Measurements from ENCODE around the gene SPINK7.
"Not testable (repeated sequence)": the region's sequence is repeated elsewhere in the genome, so short reads cannot be mapped to it uniquely, and the experiment has no call there.

The SPINK7 gene
- 0 to 0.55 (median 0) reads per million in 17 experiments for total RNA-seq

DNA sequence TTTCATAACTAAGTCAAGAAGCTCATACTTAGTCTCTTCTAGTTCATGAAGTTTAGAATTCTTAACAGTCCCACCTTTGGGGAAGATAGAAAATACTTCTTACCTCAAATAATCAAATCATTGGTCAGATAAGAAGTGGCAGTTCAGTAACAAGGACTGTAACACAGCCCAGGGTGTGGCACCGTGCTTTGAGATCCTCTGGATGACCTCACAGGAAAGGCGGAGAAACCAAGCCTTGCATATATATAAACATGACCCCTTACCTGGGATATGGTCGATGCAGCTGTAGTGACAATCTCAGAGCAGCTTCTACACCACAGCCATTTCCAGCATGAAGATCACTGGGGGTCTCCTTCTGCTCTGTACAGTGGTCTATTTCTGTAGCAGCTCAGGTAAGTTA is at the start of gene SPINK7:
TSS of gene SPINK7 (plus strand) at position 271 of the 400 bp plus-strand sequence. CDS start at position 332, 61 bp downstream.
- no peak for DNase-seq

DNA sequence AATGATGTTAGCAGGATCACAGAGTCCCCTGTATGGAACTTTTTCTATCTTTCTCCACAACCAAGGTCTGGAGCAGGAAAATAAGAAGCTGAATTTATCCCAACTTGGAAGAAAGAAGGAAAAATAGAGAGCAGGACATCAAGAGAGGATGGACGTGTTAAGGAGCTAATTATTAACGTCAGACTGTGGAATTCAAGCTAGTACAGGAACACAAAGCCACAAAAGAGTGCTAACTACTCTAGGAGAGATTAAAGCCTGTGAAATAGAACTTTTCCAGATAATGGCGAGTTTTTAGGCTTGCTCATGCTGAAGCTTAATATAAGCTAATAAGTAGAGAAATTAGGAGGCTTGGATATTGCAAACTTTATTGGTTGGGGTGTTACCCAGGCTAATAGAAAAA is 44.3 kb upstream of the SPINK7 start:
- no peak for DNase-seq

DNA sequence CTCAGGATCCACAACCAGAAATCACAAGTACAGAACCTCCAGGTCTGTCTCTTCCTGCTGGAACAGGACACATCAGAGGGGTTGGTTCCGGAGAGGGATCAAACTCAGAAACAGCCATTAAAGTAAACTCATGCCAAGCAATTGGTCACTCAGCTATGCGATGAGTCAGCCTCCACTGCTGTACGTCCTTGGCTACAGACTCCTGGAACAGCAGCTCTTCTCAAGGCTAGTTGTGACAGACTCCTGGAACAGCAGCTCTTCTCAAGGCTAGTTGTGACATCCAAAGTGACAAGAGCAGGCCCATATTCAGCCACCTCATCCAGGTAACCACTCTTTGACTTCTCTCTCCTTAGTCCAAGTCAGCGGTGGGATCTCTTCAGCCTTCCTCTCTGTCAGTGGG is 43.7 kb upstream of the SPINK7 start, which contains the start of gene SPINK13:
TSS of gene SPINK13 (plus strand) at position 229 of the 400 bp plus-strand sequence. CDS start 1,279 bp downstream, outside the sequence.
- DNase-seq = no peak

DNA sequence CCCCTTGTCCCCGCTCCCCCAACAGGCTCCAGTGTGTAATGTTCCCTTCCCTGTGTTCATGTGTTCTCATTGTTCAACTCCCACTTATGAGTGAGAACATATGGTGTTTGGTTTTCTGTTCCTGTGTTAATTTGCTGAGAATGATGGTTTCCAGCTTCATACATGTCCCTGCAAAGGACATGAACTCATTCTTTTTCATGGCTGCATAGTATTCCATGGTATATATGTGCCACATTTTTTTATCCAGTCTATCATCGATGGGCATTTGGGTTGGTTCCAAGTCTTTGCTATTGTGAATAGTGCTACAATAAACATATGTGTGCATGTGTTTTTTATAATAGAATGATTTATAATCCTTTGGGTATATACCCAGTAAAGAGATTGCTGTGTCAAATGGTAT is 37.1 kb upstream of the SPINK7 start:
- not testable (repeated sequence) for DNase-seq

DNA sequence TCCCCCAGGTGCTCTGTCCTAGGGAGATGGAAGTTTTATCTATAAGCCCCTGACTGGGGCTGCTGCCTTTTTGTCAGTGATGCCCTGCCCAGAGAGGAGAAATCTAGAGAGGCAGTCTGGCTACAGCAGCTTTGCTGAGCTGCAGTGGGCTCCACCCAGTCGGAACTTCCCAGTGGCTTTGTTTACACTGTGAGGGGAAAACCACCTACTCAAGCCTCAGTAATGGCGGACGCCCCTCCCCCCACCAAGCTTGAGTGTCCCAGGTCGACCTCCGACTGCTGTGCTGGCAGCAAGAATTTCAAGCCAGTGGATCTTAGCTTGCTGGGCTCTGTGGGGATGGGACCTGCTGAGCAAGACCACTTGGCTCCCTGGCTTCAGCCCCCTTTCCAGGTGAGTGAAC is 31.3 kb upstream of the SPINK7 start:
- not testable (repeated sequence) for DNase-seq

DNA sequence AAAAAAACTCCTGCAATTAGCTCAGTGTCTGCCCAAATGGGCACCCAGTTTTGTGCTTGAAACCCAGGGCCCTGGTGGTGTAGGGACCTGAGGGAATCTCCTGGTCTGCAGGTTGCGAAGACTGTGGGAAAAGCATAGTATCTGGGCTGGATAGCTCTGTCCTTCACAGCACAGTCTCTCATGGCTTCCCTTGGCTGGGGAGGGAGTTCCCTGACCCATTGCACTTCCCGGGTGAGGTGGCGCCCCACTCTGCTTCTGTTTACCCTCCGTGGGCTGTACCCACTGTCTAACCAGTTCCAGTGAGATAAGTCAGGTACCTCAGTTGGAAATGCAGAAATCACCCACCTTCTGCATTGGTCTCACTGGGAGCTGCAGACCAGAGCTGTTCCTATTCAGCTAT is 30.9 kb upstream of the SPINK7 start:
- DNase-seq = not testable (repeated sequence)

DNA sequence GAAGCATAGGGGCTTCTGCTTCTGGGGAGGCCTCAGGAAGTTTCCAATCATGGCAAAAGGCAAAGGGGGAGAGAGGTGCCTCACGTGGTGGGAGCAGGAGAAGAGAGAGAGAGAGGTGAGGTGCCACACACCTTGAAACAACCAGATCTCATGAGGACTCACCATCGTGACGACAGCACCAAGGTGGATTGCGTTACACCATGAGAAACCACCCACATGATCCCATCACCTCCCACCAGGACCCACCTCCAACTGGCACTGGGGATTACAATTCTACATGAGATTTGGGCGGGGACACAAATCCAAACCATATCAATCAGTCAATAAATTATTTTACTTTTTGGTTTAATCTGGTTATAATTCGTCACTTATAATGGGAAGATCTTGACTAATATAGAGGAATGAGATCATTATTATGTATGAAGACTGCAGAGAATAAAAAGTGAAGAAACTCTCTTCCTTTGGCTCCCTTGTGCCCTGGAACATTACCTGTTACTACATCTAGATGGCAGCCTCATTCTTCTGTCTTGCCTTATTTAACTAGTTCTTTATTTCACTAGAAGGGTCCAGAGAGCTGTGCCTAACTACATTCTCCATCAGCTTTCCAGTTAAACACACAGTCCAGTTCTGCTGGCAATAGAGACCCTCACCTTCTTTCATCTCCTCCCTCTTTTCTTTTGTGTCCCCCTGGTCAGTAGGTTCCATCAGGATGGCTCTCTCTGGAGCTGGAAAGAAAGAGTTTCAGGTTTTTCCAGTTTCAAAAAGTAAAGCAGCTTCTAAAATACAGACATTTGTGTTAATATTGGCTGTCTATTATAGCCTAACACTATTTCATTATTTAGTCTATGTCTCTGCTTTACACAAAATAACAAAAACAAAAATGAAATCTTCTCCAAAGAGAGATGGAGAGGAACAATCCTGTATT is 21.7 kb upstream of the SPINK7 start:
- peak; percentile 4 to 53 (median 32) for DNase-seq

DNA sequence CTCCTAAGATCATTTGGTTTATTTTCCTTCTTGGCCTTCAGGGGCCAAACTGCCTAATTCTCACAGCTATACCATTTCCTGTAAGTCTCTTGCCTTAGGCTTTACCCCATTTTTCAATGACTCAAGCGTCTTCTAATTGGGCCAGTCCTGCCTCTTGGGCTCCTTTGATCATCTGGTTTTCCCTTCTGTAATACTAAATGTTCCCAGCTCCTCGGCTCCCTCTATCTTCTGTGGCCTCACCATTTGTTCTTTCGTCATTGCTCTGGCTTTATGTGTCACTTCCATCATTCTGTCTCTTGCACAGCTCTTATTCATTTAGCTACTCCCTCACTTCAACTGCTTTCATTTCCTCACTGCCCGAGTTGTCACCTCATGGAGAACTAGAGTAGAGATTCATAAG is 14.5 kb upstream of the SPINK7 start:
- no peak for DNase-seq

DNA sequence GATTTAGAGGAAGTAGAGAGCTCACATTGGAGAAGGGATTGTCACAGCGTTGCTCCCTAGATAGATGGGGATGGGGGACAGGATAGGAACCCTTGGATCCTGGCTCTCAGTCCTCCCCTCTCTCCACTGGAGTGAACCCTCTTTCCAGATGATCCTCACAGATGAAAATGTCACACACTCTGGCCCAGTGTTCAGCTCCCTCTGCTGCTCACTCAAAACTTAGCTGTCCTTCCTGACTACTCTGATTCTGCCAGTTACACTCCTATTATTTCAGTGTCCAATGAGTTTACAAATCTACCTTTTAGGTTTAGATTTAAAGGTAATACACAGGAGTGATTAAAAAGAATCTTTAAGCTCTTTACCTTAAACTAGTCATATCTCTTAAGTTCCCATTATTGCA is 5.8 kb upstream of the SPINK7 start:
- no peak for DNase-seq

DNA sequence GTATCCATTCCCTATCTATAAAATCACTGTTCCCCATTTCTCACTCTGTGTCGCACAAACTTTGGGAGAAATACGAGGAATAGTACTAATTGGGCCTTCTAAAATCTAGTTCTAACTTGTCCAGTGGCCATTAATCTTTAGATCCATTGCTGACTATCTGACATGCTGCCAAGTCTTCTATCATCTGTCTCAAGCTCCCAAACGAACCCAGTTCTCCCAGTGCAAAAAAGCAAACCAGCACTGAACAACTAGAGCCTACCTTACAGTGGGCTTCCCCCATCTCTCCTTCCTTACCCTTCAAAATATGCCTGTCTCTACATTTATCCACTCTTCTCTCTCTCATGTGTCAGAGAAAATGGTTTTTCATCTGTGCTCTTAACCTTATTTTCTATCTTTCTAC is 3.2 kb upstream of the SPINK7 start:
- DNase-seq = no peak

DNA sequence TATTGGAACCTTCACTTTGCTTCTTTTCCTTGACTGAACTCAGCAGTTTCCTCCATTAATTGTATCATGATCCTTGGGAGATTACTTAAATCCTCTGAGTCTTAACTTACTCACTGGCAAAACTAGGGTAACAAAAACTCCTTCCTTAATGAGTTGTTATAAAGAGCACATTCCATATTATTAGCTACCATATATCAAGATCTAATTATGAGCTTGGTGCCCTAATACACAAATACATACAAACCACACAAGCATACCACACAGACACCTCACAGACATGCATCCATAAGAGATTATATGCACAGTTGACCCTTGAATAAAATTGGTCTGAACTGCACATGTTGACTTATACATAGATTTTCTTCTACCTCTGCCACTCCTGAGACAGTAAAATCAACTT is 2.5 kb upstream of the SPINK7 start:
- DNase-seq = no peak

DNA sequence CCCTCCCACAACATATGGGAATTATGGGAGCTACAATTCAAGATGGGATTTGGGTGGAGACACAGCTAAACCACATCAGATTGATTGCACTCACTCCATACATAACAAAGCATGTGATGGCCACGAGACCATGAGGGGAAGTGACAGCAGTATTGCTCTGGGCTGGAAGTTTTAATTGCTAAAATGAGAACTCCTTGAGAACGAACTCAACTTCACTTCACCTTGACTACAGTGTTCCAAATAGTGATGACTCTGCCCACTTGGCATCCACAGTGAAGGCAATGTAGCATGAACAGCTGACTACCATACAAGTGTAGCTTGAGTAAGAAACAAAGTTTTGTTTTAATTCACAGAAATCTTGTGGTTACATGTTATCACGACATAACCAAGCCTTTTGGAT is 739 bp upstream of the SPINK7 start:
- peak in 3 of 4 experiments; percentile 3 to 28 (median 22) for DNase-seq

DNA sequence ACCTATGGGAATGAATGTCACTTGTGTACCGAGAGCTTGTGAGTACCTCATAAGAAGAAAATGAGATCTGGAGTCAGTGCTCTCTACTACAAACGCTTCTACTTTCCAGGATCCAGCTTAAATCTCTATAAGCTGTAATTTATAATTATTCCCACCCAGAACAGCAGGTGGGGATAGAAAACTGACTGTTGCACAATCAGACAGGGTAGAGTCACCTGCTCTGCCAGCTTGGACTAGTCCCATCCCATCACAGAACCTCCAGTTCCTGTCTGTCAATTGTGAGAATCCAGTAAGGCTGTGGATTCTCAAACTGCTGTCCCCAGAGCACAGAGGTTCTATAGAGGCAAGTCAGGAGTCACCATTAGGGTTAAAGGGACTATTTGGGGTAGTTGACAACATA is 2.0 kb downstream of the SPINK7 start:
- DNase-seq = no peak

DNA sequence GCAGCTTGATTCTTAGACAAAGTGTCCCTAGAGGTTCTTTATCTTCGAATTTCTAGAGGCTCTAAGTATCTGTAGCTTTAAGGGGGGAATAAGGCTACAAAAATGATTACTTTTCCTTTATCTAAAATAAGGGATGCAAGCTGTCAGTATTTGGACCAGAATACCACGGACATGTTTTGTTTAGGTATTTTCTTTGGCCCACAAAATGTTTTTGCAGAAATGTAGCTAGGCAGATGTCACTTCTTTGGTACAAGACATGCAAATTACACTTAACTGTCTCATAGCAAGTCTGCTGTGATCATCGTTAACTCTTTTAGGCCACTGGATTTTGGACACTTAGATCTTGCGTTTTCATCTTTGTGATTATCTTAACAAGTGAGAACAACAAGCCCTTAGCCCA is 2.5 kb downstream of the SPINK7 start:
- no peak for DNase-seq

DNA sequence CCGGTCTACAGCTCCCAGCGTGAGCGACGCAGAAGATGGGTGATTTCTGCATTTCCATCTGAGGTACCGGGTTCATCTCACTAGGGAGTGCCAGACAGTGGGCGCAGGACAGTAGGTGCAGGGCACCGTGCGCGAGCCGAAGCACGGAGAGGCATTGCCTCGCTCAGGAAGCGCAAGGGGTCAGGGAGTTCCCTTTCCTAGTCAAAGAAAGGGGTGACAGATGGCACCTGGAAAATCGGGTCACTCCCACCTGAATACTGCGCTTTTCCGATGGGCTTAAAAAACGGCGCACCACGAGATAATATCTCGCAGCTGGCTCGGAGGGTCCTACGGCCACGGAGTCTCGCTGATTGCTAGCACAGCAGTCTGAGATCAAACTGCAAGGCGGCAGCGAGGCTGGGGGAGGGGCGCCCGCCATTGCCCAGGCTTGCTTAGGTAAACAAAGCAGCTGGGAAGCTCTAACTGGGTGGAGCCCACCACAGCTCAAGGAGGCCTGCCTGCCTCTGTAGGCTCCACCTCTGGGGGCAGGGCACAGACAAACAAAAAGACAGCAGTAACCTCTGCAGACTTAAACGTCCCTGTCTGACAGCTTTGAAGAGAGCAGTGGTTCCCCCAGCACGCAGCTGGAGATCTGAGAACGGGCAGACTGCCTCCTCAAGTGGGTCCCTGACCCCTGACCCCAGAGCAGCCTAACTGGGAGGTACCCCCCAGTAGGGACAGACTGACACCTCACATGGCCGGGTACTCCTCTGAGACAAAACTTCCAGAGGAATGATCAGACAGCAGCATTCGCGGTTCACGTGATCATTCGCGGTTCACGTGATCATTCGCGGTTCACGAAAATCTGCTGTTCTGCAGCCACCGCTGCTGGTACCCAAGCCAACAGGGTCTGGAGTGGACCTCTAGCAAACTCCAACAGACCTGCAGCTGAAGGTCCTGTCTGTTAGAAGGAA is 8.1 kb downstream of the SPINK7 start:
- DNase-seq = peak in 1 of 4 experiments; percentile 2

DNA sequence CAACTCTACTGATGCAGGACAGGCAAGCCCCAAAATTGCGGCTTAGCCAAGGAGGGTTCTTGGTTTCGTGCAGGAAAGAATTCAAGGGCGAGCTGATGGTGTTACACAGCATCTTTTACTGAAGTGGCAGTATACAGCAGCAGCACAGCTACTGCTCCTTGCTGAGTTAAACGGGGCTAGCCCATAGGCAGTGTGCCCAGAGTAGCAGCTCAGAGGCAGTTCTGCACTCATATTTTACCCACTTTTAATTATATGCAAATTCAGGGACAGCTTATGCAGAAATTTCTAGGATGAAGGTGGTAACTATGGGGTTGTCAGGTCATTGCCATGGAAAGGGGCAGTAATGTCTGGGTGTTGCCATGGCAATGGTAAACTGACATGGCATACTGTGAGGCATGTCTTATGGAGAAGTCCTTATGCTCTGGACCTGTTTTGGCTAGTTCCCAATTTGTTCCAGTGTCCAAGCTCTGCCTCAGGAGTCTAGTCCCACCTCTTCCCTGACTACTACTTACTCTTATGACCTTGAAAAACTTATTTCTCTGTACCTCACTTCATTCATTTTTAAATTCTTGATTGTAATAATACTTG is 21.1 kb downstream of the SPINK7 start:
- no peak for DNase-seq

DNA sequence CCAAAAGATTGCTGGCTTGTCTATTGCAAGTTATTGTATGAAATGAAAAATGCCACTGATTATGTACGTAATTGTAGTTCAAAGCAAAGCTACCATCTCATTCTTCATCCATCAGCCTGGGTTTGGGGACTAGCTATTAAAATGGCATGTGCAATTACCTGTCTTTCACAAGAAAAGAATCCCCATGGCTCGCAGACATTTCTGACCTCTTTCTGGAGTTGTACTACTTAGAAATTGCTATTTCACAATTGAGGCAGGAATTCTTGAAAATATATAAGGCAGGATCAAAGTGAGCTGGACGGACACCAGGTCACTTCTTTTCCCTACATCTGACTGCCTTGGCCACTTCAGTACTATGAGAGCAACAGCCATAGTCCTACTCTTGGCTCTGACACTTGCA is 23.0 kb downstream of the SPINK7 start, which contains the start of gene SPINK9:
TSS of gene SPINK9 (plus strand) at position 301 of the 400 bp plus-strand sequence. CDS start at position 356, 55 bp downstream.
- DNase-seq = no peak

DNA sequence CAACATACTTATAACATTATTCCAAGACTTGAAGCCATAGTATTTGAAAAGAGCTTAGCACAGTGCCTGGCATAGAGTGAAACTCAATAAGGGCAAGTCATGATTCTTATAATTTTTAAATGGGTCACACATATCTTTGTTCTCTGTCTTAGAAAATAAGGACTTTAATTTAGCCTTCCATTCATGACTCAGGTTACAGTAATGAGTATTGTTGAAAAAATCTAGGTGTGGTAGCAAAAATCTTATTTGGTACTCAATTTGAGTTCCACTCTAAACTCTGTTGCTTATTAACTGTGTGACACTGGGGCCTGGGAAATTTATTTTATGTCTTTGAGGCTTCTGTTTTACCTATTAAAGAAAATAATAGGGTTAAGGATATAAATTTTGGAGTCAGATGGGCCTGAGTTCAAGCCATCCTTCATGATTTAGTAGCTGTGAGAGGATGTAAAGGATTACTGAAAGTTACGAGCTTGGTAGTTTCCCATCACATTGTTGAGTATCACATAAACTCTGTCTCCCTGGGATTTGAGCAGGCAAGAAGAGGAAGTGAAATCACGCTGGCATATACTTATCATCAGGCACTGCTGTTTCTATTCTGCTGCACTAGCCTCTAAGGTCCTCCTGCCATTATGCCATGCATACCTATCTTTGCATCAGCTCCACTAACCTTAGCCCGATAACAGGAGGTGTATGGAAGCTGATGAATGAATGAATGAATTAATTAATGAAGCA is 24.6 kb downstream of the SPINK7 start:
- DNase-seq = peak; percentile 6 to 58 (median 32)

DNA sequence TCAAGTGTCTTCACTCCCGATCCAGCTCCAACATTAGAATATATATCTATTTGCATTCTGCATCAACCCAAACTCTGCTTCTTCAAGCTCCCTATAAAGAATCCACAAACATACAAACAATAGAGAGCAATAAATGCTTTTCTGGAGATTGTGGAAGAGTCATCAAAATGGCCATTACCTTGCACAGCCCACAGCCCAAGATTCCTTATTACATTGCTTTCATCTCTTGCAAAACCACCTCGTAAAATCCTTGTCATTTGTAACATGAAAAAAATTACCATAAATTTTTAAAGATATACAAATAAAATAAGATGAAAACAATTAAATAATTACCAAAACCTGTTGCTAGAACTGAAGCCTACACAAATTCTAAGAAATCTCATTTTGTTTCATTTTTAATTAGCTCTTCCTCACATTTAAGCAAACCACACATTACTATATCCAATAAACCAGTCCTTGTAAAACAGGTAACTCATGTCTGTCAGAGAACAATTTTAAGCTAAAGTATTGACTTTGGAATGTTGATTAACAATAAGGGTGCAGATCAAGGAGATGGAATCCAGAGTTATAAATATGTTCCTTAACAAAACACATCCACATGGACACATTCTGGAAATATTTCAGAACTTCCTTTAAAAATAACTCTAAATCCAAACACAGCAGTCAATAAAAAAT is 30.3 kb downstream of the SPINK7 start:
- DNase-seq = no peak

DNA sequence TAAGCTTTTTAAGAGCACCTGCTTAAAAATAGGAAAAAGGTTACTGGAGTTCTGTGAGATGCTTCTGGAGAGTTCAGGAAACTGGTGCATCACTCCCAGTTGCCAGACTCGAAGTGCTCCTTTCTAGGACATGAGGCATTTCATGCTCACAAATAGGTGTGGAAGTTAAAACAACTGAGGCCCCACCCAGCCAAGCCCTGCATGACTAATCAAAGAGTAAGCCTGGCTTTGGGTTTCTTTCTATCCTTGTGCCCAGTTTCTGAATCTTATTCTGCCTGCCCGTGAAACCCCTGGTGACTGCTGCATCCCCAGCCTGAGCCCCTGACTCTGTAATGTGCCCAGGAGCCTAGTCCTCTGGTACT is 30.8 kb downstream of the SPINK7 start:
- DNase-seq = no peak

All from suppressor macrophage (primary cell).